GM12872 (cell line): Measurements from ENCODE around the gene LGR6.

Experiments
- CTCF ChIP-seq: IDR thresholded peaks from 3 replicates; pipeline ENCODE4 v1.5.1; 2011; ENCODE audit warnings: low read depth, mild to moderate bottlenecking, low read length, moderate library complexity; ENCODE audit not compliant: insufficient read depth

The LGR6 gene

GRCh38 chr1:202349206-202349928 lies 155.8 kb downstream of the LGR6 start:
- no peak for TF ChIP-seq CTCF

- no peak for TF ChIP-seq CTCF
Observed at GRCh38 chr1:202351725-202352124, 158.1 kb downstream of the LGR6 start.

- TF ChIP-seq CTCF, result no peak
Observed at GRCh38 chr1:202355944-202356553, 162.4 kb downstream of the LGR6 start.

GRCh38 chr1:202357506-202357905 lies 163.9 kb downstream of the LGR6 start:
- TF ChIP-seq CTCF, result no peak

GRCh38 chr1:202361224-202361623 lies 167.6 kb downstream of the LGR6 start:
- no peak for TF ChIP-seq CTCF

- no peak for TF ChIP-seq CTCF
Observed at GRCh38 chr1:202361701-202362100, 168.1 kb downstream of the LGR6 start.

GRCh38 chr1:202362212-202362611 lies 168.6 kb downstream of the LGR6 start:
- TF ChIP-seq CTCF, result no peak
